Ovary (tissue), 9 donors: Measurements from ENCODE around the gene ST7L. TPM values are rescaled to one million over a fixed set of nuclear protein-coding genes. Genes with fewer than 3 reads are reported as not detected.

Source experiments
- DNase-seq, 5 donors: peaks; one replicate each; pipeline ENCODE4 v3.0.0-alpha.2; 2019 to 2020
- H3K27ac ChIP-seq, 2 donors: fragments of 200-600 bp; one replicate each; pipeline versions ENCODE4 v1.5.1 to v1.8.0; 2019 to 2022
- H3K27me3 ChIP-seq: fragments of 200-600 bp; one replicate; pipeline ENCODE4 v1.8.0; 2022
- H3K36me3 ChIP-seq: fragments of 200-600 bp; sonication (generic); one replicate; pipeline ENCODE4 v1.5.1; 2019
- H3K4me1 ChIP-seq: one replicate; pipeline ENCODE4 v1.8.1; 2013; ENCODE audit warnings: mild to moderate bottlenecking, moderate library complexity; ENCODE audit not compliant: insufficient read depth
- H3K4me3 ChIP-seq: fragments of 200-600 bp; sonication (generic); one replicate; pipeline ENCODE4 v1.5.1; 2017
- H3K9me3 ChIP-seq, 2 donors: fragments of 200-600 bp in 1 of 2; sonication (generic) in 1 of 2; one replicate each; pipeline versions ENCODE4 v1.5.1 to v1.8.1; 2013 to 2019; ENCODE audit warnings: mild to moderate bottlenecking in 1 of 2, moderate library complexity in 1 of 2
- CTCF ChIP-seq, 3 donors: fragments of 450-650 bp in 2 of 3; fragments of 200-600 bp in 1 of 3; IDR thresholded peaks; one replicate each; pipeline versions ENCODE4 v1.5.1 to v1.8.0; 2016 to 2022; ENCODE audit warnings: antibody characterized with exemption in 3 of 3, mild to moderate bottlenecking in 1 of 3
- EP300 ChIP-seq: sonication (generic); formaldehyde crosslinking; IDR thresholded peaks from one replicate; pipeline ENCODE4 v1.6.1; 2017; ENCODE audit warnings: antibody characterized with exemption
- POLR2A ChIP-seq: fragments of 450-650 bp; IDR thresholded peaks from one replicate; pipeline ENCODE4 v1.6.1; 2017; ENCODE audit warnings: antibody characterized with exemption, mild to moderate bottlenecking, moderate library complexity
- WGBS, 3 donors: extraction: QIAGEN DNeasy Blood & Tissue Kit in 1 of 3; methylation state at CpG; one replicate each; pipeline versions ENCODE4 v1.1.5 to v1.1.7; 2013 to 2017; 5-methylcytosine and 5-hydroxymethylcytosine counted together
- intact Hi-C, 4 donors: fragments of 100-400 bp; cut with DNase I; formaldehyde crosslinking; loops; one replicate each; pipeline versions ENCODE4 v1.11.0 to v1.15.1; 2022 to 2023
- polyA plus RNA-seq, 2 donors: library from polyadenylated mRNA; stranded (reverse); fragments of 200-250 nt in 1 of 2; fragments of 350-450 nt in 1 of 2; fragmentation: Illumina TruSeq in 1 of 2; extraction: RNeasy Lipid Tissue Mini Kit (QIAGEN cat#74804) in 1 of 2; gene quantifications; one replicate each; pipeline ENCODE4 v1.2.3, GENCODE V29; 2013 to 2014
- total RNA-seq, 7 donors: library from RNA; depleted of rRNA in 2 of 7; stranded (reverse); fragments of >200 nt in 2 of 7; fragmentation: NEBNext Ultra II Directional in 3 of 7; extraction: Animal tissue kit (Norgen Biotek cat#: 25700) in 3 of 7; gene quantifications; one replicate each; pipeline versions ENCODE4 v1.1.0 to v1.2.4, GENCODE V29; 2016 to 2023
- donor health status: DM: no; HTN: no; CAD: no; lungs with moderate emphysema.
- donor health status: DM: no; HTN: no; CAD: no.
- donor health status: Bipolar disorder and iron deficiency.
- donor health status: DM: yes; HTN: yes; CAD: no.
- donor health status: DM: no; HTN: no; CAD: no.
- donor health status: DM: yes; HTN: yes; CAD: no.

ST7L gene
- total and polyA plus RNA-seq, 9 donors: 12.5 to 32.0 (median 22.3) TPM

GRCh38 chr1:112541299-112541698 lies 77.6 kb downstream of the ST7L start:
- H3K27ac ChIP-seq: no peak overlapping the region
- intact Hi-C loops: loop anchor here in 1 of 4 donors (10.0 kb wide), 1 partner anchor 46 kb away; no protein-coding TSS in a partner anchor
- H3K4me3 ChIP-seq: no peak overlapping the region
- no peak for TF ChIP-seq POLR2A
- no peak for TF ChIP-seq EP300
- no peak for TF ChIP-seq CTCF (IDR thresholded peaks at IDR 0.05)
- H3K9me3 ChIP-seq: no peaks in the 10 kb centered on the region
- H3K36me3 ChIP-seq: no peaks in the 10 kb centered on the region
- peaks cover 6% of the 10 kb centered on the region for H3K4me1 ChIP-seq
- H3K27me3 ChIP-seq: no peaks in the 10 kb centered on the region
- whole genome bisulfite sequencing, 3 donors: 50 to 100% (median 94%) methylated on average over 1 of the region's 1 CpG
- DNase-seq: no peak

GRCh38 chr1:112540226-112540794 lies 78.6 kb downstream of the ST7L start:
- Histone ChIP-seq H3K4me1 (peaks cover 6% of the 10 kb centered on the region), H3K9me3 (no peaks in the 10 kb centered on the region), H3K4me3 (no peak overlapping the region), H3K36me3 (no peaks in the 10 kb centered on the region), H3K27ac (no peak overlapping the region), H3K27me3 (no peaks in the 10 kb centered on the region)
- no peak for TF ChIP-seq EP300
- TF ChIP-seq CTCF (IDR thresholded peaks at IDR 0.05): no peak
- no peak for TF ChIP-seq POLR2A
- DNase-seq: no peak
- WGBS, 3 donors: 20 to 43% (median 22%) methylated on average over 1 of the region's 1 CpG
- intact Hi-C loops: loop anchor here in 1 of 4 donors (10.0 kb wide), 1 partner anchor 46 kb away; no protein-coding TSS in a partner anchor

GRCh38 chr1:112538883-112539282 lies 80.1 kb downstream of the ST7L start:
- H3K27ac ChIP-seq: no peak overlapping the region
- TF ChIP-seq POLR2A (no peak), CTCF (IDR thresholded peaks at IDR 0.05) (no peak), EP300 (no peak)
- no peaks in the 10 kb centered on the region for H3K9me3 ChIP-seq
- no peaks in the 10 kb centered on the region for H3K36me3 ChIP-seq
- H3K4me3 ChIP-seq: no peak overlapping the region
- intact Hi-C loops: no loop called here
- WGBS, 3 donors: 61 to 69% (median 64%) methylated on average over 3 of the region's 3 CpGs
- H3K4me1 ChIP-seq: peaks cover 6% of the 10 kb centered on the region
- H3K27me3 ChIP-seq: no peaks in the 10 kb centered on the region
- no peak for DNase-seq

- H3K27me3 ChIP-seq: no peaks in the 10 kb centered on the region
- intact Hi-C loops: no loop called here
- H3K9me3 ChIP-seq: no peaks in the 10 kb centered on the region
- no peaks in the 10 kb centered on the region for H3K36me3 ChIP-seq
- H3K4me3 ChIP-seq: no peak overlapping the region
- TF ChIP-seq POLR2A (no peak), EP300 (no peak), CTCF (IDR thresholded peaks at IDR 0.05) (no peak)
- no peak overlapping the region for H3K27ac ChIP-seq
- no peak for DNase-seq
- peaks cover 6% of the 10 kb centered on the region for H3K4me1 ChIP-seq
These were observed 81.5 kb downstream of the ST7L start for GRCh38 chr1:112537456-112537855.
